Thyroid gland (tissue), 4 donors: ENCODE results near the gene AK3. TPM values are rescaled to one million over a fixed set of nuclear protein-coding genes. Genes with fewer than 3 reads are reported as not detected.
A peak's percentile ranks its signal among the peaks of the same experiment; 100 is the strongest.

Source experiments
- DNase-seq, 2 donors: peaks; one replicate each; pipeline ENCODE4 v3.0.0-alpha.2; 2019
- H3K27ac ChIP-seq, 3 donors: fragments of 200-600 bp; sonication (generic); 1 replicate in 2 of 3; 2 replicates in 1 of 3; pipeline ENCODE4 v1.5.1; 2016 to 2019; ENCODE audit warnings: mild to moderate bottlenecking in 1 of 3, moderate library complexity in 1 of 3
- H3K27me3 ChIP-seq: fragments of 200-600 bp; sonication (generic); one replicate; pipeline ENCODE4 v1.5.1; 2019
- H3K36me3 ChIP-seq, 2 donors: fragments of 200-600 bp; sonication (generic); one replicate each; pipeline ENCODE4 v1.5.1; 2016 to 2019
- H3K4me1 ChIP-seq, 2 donors: fragments of 200-600 bp; sonication (generic); one replicate each; pipeline ENCODE4 v1.5.1; 2017 to 2019
- H3K4me3 ChIP-seq, 3 donors: fragments of 200-600 bp; sonication (generic); replicated peaks in 1 of 3; 1 replicate in 2 of 3; 2 replicates in 1 of 3; pipeline ENCODE4 v1.5.1; 2016; ENCODE audit warnings: mild to moderate bottlenecking in 1 of 3
- H3K9me3 ChIP-seq: fragments of 200-600 bp; sonication (generic); one replicate; pipeline ENCODE4 v1.5.1; 2017
- CTCF ChIP-seq, 6 experiments: fragments of 200-600 bp in 3 of 6; fragments of 450-650 bp in 3 of 6; sonication (generic) in 3 of 6; IDR thresholded peaks; one replicate each; pipeline ENCODE4 v1.5.1; 2016 to 2019; ENCODE audit warnings: antibody characterized with exemption in 6 of 6, mild to moderate bottlenecking in 2 of 6, inconsistent platforms in 1 of 6, moderate library complexity in 1 of 6
- POLR2A ChIP-seq, 2 donors: fragments of 450-650 bp; IDR thresholded peaks; one replicate each; pipeline ENCODE4 v1.6.1; 2017; ENCODE audit warnings: antibody characterized with exemption in 2 of 2, mild to moderate bottlenecking in 2 of 2, moderate library complexity in 1 of 2
- WGBS, 2 donors: methylation state at CpG; one replicate each; pipeline ENCODE4 v1.1.5; 2017; 5-methylcytosine and 5-hydroxymethylcytosine counted together
- intact Hi-C: fragments of 100-400 bp; cut with DNase I; formaldehyde crosslinking; loops from one replicate; pipeline ENCODE4 v1.15.1; 2023
- total RNA-seq, 4 donors: library from RNA; depleted of rRNA; stranded (reverse); fragments of >200 nt; gene quantifications; one replicate each; pipeline ENCODE4 v1.2.3, GENCODE V29; 2016

AK3 gene
- total RNA-seq, 4 donors from 2014 or later: 90.1 to 101 (median 92.7) TPM

GRCh38 chr9:4669890-4670289 is 71.1 kb downstream of the AK3 start:
- DNase-seq: no peak
- H3K4me3 ChIP-seq: no peak overlapping the region
- TF ChIP-seq POLR2A (IDR thresholded peaks at IDR 0.05): no peak
- no peak for TF ChIP-seq CTCF (IDR thresholded peaks at IDR 0.05)
- intact Hi-C loops: no loop called here
- no peaks in the 10 kb centered on the region for H3K27me3 ChIP-seq
- H3K27ac ChIP-seq: no peak overlapping the region
- H3K36me3 ChIP-seq: no peaks in the 10 kb centered on the region
- H3K9me3 ChIP-seq: no peaks in the 10 kb centered on the region
- H3K4me1 ChIP-seq: peaks cover 4 to 8% of the 10 kb centered on the region in 2 donors

- DNase-seq: no peak
- TF ChIP-seq POLR2A (IDR thresholded peaks at IDR 0.05): no peak
- TF ChIP-seq CTCF (IDR thresholded peaks at IDR 0.05): no peak
- Histone ChIP-seq H3K27ac (no peak overlapping the region), H3K9me3 (no peaks in the 10 kb centered on the region), H3K36me3 (no peaks in the 10 kb centered on the region), H3K4me3 (no peak overlapping the region), H3K27me3 (no peaks in the 10 kb centered on the region), H3K4me1 (peaks cover 14 to 20% of the 10 kb centered on the region in 2 donors)
- WGBS, 2 donors: 71 to 84% methylated on average over 2 of the region's 2 CpGs
- intact Hi-C loops: no loop called here
Observed at GRCh38 chr9:4668604-4669003, 72.4 kb downstream of the AK3 start.

GRCh38 chr9:4667681-4668080 is 73.3 kb downstream of the AK3 start:
- no peaks in the 10 kb centered on the region for H3K27me3 ChIP-seq
- intact Hi-C loops: no loop called here
- no peak overlapping the region for H3K4me3 ChIP-seq
- no peak for DNase-seq
- H3K27ac ChIP-seq: no peak overlapping the region
- H3K9me3 ChIP-seq: no peaks in the 10 kb centered on the region
- TF ChIP-seq CTCF (IDR thresholded peaks at IDR 0.05) (no peak), POLR2A (IDR thresholded peaks at IDR 0.05) (no peak)
- no peaks in the 10 kb centered on the region for H3K36me3 ChIP-seq
- 100% methylated on average over 1 of the region's 1 CpG for WGBS, 2 donors
- H3K4me1 ChIP-seq: peaks cover 24 to 27% of the 10 kb centered on the region in 2 donors

GRCh38 chr9:4666042-4666699 is 74.8 kb downstream of the AK3 start, which contains the start of gene SPATA6L:
TSS of gene SPATA6L (minus strand) at chr9:4666480. CDS start at chr9:4666250, 230 bp downstream.
- peaks cover 28 to 29% of the 10 kb centered on the region in 2 donors for H3K4me1 ChIP-seq
- WGBS, 2 donors: 3% methylated on average over 16 of the region's 36 CpGs
- intact Hi-C loops: no loop called here
- peak within 1 kb of the TSS; percentile 35 to 79 (median 55) for H3K27ac ChIP-seq
- H3K9me3 ChIP-seq: no peaks in the 10 kb centered on the region
- TF ChIP-seq CTCF (IDR thresholded peaks at IDR 0.05) (peak in 1 of 6 experiments; percentile 11), POLR2A (IDR thresholded peaks at IDR 0.05) (peak in 1 of 2 donors; percentile 78)
- peak within 1 kb of the TSS in 2 of 3 donors; percentile 10 to 38 for H3K4me3 ChIP-seq
- peak; percentile 87 to 89 for DNase-seq
- no peaks in the 10 kb centered on the region for H3K36me3 ChIP-seq
- no peaks in the 10 kb centered on the region for H3K27me3 ChIP-seq

GRCh38 chr9:4665357-4665756 is 75.6 kb downstream of the AK3 start:
- peaks cover 28 to 29% of the 10 kb centered on the region in 2 donors for H3K4me1 ChIP-seq
- no peaks in the 10 kb centered on the region for H3K9me3 ChIP-seq
- H3K27me3 ChIP-seq: no peaks in the 10 kb centered on the region
- H3K36me3 ChIP-seq: no peaks in the 10 kb centered on the region
- TF ChIP-seq CTCF (IDR thresholded peaks at IDR 0.05) (no peak), POLR2A (IDR thresholded peaks at IDR 0.05) (no peak)
- peak overlapping the region in 2 of 3 donors; percentile 35 to 79 for H3K27ac ChIP-seq
- intact Hi-C loops: no loop called here
- H3K4me3 ChIP-seq: peak overlapping the region in 1 of 3 donors; percentile 38
- WGBS, 2 donors: 76 to 81% methylated on average over 2 of the region's 2 CpGs
- DNase-seq: no peak
